GM21526 (cell line): ENCODE results near the gene SLC26A5.
"Not testable (repeated sequence)": the region's sequence is repeated elsewhere in the genome, so short reads cannot be mapped to it uniquely, and the experiment has no call there.

Experiments used
- ATAC-seq: cut with Tn5 transposase; IDR thresholded peaks from one replicate; pipeline ENCODE4 v1.9.1; 2021; ENCODE audit warnings: moderate library complexity; ENCODE audit not compliant: unreplicated experiment, low FRiP score

SLC26A5 gene, protein sequence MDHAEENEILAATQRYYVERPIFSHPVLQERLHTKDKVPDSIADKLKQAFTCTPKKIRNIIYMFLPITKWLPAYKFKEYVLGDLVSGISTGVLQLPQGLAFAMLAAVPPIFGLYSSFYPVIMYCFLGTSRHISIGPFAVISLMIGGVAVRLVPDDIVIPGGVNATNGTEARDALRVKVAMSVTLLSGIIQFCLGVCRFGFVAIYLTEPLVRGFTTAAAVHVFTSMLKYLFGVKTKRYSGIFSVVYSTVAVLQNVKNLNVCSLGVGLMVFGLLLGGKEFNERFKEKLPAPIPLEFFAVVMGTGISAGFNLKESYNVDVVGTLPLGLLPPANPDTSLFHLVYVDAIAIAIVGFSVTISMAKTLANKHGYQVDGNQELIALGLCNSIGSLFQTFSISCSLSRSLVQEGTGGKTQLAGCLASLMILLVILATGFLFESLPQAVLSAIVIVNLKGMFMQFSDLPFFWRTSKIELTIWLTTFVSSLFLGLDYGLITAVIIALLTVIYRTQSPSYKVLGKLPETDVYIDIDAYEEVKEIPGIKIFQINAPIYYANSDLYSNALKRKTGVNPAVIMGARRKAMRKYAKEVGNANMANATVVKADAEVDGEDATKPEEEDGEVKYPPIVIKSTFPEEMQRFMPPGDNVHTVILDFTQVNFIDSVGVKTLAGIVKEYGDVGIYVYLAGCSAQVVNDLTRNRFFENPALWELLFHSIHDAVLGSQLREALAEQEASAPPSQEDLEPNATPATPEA

DNA sequence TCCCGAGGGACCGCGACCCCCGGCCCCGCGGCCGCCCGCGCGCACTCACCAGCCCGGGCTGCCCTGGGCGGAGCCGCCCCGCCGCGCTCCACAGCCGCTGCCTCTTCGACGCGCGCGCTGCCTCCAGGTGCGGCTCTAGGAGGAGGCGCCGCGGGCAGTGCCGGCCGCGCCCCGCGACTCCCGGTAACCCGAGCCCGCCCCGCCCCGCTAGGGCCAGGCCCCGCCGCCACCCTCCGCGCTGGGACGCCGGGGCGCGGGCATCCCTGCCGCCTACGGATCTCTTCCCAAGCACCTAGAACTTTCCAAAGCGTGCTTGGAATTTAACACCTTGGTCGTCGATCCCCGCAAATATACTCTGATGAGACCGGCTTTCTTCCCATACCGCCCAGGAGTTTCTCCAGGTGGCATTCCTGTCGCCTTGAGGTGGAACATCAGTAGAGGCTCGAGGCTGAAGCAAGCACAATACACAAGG is at the start of gene SLC26A5:
Gene SLC26A5, minus strand, starts transcription at position 159 of the 472 bp plus-strand sequence. CDS start 24,693 bp downstream, outside the sequence.
- no peak for ATAC-seq

DNA sequence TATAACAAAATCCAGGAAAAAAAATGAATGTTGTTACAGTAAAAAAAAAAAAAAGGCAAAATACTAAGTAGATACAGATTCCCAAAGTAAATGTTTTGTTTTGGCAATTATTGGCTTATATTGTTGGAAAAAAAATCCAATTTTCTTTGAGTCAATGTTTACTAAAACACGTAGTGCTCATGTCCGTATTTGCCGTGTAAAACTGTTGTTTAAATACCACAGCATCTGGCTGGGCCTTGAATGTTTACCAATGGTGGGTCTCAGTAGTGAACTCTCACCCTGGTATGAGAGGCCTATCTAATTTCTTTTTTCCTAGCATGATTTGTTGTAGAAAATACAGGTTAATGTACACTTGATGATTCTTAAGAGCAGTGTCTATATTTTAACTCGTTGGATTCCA is 41.4 kb upstream of the SLC26A5 start:
- ATAC-seq = no peak

DNA sequence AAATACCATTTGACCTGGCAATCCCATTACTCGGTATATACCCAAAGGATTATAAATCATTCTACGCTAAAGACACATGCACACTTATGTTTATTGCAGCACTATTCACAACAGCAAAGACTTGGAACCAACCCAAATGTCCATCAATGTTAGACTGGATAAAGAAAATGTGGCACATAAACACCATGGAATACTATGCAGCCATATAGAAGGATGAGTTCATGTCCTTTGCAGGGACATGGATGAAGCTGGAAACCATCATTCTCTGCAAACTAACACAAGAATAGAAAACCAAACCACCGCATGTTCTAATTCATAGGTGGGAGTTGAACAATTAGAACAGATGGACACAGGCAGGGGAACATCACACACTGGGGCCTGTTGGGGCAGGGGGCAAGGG is 40.9 kb upstream of the SLC26A5 start:
- ATAC-seq = not testable (repeated sequence)

DNA sequence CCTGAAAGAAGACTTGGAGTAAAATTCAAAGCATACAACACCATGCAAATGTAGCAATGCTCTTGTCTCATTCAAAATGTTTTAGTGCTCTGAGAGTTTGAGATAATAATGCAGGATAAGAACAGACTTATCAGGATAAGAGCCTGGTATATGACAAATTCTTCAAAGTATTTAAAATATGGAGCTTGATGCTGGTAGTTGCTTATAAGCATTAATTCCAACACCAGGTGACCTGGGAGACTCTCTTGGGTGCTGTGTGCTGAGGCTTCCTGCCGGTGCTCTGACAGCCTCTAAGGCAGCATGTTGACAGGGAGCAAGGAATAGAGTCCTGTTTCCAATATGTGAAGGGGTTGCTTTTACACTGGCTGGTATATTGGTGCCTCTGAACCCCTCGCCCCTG is 34.8 kb upstream of the SLC26A5 start:
- no peak for ATAC-seq

DNA sequence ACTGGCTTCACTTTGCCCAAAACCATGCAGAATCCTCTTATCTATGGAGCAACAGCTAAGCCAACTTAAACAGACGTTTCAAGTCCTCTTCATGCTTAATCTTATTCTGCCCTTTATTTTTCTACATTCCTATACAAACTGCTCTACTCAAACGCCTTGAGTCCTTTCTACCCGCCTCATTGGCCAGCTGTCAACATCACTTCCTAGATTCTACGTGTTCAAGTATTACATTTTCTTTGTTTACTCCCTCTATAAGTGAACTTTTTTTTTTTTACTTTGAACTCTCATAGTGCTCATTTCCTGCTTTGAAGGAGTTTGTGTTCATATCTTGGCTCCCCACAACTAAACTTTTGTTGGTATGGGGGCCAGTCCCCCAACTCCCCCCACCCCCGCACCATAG is 28.9 kb upstream of the SLC26A5 start:
- ATAC-seq = no peak

DNA sequence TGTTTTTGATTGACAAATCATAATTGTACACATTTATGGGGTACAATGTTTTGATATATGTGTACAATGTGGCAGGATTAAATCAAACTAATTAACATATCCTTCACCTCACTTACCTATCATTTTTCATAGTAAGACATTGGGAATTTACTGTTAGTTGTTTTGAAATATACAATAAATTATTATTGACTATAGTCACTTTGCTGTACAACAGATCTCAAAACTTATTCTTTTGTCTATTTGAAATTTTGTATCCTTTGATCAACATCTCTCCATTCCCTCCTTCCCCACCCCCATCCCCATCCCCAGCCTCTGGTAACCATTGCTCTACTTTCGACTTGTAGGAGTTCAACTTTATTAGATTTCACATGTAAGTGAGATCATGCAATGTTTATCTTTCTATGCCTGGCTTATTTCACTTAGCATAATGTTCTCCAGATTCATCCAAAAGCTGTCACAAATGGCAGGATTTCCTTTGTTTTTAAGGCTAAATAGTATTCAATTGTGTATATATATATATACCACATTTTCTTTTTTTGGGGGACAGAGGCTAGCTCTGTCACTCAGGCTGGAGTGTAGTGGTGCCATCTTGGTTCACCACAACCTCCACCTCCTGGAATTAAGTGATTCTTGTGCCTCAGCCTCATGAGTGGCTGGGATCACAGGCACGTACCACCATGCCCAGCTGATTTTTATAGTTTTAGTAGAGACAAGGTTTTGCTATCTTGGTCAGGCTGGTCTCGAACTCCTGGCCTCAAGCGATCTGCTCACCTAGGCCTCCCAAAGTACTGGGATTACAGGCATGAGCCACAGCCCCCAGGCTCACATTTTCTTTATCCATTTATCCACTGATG is 23.3 kb upstream of the SLC26A5 start:
- ATAC-seq = no peak

DNA sequence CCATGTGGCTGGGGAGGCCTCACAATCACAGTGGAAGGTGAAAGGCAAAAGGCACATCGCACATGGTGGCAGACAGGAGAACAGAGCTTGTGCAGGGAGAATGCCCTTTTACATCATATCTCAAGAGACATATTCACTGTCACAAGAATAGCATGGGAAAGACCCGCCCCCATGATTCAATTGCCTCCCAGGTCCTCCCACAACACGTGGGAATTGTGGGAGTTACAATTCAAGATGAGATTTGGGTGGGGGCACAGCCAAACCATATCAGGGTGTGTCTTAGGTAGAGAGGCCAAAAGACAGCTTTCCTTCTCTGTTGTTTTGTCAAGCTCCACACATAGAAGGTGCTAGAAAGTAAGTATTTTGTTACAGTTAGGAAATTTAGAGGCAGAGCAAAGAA is 20.8 kb upstream of the SLC26A5 start:
- no peak for ATAC-seq

DNA sequence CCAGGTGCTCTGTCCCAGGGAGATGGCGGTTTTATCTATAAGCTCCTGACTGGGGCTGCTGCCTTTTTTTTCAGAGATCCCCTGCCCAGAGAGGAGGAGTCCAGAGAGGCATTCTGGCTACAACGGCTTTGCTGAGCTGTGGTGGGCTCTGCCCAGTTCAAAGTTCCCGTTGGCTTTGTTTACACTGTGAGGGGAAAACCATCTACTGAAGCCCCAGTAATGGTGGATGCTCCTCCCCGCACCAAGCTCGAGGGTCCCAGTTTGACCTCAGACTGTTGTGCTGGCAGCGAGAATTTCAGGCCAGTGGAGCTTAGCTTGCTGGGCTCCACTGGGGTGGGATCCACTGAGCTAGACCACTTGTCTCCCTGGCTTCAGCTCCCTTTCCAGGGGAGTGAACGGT is 16.4 kb upstream of the SLC26A5 start:
- no peak for ATAC-seq

DNA sequence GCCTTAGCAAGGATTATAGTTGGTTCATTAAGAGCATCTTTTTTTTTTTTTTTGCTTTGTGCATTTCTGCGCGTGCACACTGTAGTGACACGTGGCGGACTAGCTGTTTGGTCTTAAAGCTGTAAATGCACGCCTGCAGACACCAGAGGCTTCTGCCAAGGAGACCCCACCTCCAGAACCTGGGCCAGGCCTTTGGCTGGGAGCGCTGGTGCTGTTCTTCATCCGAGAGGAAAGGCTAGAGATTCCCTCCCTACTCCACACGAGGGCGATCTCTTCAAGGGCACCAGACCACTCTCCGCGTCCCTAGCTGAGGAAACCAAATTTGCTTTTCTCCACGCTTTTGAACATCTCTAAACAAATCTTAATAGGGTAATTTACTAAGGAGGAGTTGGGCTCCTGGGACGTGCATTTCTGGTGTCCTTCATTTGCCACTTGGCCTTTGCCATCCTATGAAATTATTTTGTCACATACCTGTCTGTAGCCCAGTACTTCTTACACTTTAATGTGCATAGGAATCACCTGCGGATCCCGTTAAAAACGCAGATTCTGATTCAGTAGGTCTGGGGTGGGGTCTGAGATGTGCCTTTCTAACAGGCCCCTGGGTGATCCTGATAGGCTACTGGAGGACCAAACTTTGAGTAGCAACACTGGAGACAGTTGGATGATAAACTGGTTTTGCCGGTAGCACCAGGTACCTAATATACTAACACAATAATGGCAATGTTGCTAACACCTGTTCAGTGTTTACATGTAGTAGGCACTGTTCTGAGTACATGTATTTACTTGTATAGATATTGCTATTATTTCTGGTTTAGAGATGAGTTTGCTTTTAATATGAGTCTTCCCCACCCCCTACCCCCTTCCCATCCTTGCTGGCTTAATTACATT is 1.3 kb upstream of the SLC26A5 start:
- peak; percentile 65 for ATAC-seq

DNA sequence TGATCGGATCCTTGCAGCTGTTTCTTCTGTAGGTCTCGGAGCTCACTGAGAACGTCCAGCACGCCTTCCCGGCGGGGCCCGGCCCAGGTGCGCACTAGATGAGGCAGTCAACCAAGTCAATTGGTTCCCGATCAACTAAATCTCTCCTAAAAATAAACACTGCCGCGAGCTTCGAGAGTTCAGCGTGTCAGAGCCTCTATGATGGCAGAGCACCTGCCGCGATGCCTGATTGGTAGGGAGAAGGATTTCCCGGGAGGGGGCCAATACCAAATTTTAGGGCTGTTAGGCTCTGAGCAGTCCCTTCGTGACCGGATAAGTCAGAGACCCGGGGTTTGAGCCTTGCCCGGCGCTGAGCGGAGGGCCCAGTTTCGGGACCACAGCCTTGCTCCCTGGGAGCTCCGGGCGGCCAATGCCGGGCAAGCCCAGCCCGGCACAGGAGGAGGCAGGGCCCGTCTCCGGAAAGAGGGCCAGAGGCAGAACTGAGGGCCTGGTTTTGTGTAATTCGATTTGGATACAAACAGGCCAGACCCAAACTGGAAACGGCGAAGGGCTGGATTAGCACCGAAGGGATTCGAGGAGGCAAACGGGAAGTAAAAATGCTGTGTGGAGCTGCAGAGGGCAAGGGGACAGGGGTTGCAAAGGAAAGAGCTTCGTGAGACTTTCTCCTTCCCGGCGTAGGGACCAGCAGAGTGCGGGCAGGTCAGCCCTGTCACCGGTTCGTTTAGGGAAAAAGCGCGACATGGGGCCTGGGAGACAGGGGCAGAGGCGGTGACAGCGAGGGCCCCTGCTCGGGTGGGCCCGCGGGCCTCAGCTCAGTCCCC is 569 bp downstream of the SLC26A5 start:
- ATAC-seq = no peak

DNA sequence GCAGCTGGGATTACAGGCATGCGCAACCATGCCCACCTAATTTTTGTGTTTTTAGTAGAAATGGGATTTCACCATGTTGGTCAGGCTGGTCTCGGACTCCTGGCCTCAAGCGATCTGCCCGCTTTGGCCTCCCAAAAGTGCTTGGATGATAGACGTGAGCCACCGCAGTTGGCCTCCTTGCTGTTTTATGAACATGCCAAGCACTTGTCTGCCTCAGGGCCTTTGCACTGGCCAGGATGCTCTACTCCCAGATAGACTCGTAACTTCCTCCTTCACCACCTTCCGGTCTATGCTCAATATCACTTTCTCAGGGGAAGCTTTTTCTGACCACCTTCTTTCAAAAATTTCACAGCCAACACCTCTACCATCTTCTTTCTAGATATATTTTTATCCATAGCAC is 6.3 kb downstream of the SLC26A5 start:
- no peak for ATAC-seq

DNA sequence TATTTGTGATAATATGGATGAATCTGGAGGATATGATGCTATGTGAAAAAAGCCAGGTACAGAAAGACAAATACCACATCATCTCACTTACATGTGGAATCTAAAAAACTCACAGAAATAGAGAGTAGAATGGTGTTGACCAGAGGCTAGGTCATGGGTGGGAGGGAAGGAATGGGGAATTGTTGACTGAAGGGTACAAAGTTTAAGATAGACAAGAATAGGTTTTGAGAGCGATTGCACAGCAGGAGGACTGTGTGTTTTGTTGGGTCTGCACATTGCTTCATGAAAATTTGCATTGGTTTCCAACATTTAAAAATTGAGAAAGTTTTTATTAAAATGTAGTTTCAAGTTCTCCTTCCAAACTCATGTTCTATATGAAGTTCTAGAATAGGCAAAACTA is 8.4 kb downstream of the SLC26A5 start:
- no peak for ATAC-seq

DNA sequence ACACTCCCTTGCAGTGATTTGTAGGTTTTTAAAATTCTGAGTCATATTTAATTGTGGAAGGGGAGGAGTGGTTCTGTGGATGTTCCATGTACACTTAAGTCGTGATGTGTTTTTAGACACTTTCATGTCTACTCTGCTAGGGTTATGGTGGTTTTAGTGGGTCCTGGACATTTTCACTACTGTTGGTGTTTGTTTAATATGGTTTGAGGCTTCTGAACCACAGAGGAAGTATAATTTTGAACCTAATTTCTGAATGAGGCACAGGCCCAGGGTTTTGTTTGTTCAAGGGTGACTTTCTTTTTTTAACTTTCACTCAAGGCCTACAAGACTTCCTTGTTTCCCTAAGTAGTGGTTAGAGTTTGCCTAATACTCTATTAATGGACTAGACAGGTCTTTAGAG is 13.3 kb downstream of the SLC26A5 start:
- ATAC-seq = no peak

DNA sequence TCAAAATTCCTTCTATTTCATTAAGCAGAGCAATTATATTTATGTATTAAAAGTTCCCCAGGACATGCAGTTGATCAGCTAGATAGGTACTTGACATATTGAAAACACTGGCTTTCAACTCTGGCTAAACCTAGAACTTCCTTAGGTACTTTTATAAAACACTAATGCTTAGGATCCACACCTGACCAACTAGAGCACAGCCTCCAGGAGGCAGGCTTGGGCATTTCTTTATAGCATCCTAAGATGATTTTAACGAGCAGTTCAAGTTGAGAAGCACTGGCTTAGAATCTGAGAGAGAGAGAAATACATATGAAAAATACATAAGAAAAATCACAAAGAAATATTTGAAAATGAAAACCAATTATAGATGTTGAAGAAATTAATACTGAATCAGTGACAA is 20.8 kb downstream of the SLC26A5 start:
- no peak for ATAC-seq

DNA sequence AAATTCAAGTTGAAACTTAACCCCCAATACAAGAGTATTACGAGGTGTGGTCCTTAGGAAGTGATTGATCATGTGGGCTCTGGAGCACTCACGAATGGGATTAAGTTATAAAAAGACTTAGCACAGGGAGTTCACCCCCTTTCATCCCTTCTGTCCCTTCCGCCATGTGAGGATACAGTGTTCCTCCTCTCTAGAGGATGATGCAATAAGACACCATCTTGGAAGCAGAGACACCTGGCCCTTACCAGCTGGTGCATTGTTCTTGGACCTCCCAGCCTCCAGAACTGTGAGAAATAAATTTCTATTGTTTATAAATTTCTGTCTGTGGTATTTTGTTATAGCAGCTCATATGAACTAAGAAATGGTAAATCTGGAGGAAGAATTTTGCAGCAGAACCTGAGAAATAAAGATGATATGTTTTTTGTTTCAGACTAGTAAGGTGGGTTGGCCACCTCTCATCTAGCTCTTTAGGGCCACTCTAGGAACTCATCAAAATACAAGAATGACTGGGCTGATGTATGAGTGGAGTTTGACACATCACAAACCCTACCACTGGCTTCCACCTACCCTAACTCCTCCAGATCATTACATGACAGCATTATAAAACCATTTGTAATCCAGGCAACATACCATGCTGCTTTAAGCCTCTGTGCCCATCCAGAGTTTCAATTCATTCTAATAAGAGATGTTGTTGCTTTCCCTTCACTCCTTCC is 22.4 kb downstream of the SLC26A5 start:
- ATAC-seq = no peak

DNA sequence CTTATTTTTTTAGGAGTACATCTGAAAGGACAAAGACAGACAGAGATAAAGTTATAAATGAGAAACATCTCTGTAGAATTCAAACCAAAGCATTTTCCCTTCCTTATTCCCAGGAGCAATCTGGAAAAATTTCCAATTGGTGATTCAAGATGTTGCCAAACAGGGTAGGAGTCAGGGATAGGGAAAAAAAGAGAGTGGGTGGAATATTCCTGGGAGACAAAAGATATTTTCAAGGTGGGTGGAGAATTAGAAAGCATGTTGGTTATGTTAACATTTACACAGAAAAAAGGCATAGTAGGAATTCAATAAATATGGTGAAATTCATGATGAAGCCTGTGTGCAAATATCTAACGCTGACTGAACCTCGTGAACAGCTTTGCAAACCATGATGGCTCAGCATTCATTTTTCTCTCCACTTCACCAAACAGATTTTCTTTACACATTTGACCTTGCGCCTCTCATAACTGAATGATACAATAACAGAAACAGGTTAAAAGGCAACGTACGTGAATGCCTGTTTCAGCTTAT is 25.1 kb downstream of the SLC26A5 start:
- ATAC-seq = no peak

DNA sequence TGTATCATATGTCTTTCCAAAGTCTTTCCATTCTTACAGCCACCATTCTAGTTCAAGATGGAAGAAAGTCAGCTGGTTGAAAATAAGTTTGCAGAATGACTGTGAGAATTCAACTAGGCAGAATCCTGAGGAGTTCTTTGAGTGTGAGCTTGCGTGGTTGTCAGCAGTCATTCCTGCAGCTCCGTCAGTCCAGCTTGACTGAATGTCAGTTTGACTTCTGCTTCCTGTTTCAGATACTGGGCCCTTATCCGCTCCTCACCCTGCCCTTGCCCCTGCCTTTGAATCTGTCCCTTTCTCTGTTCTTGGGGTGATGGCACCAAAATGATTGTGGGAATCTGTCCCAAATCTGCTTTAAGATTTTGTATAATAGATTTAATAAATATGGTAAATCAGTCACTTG is 27.8 kb downstream of the SLC26A5 start:
- no peak for ATAC-seq

DNA sequence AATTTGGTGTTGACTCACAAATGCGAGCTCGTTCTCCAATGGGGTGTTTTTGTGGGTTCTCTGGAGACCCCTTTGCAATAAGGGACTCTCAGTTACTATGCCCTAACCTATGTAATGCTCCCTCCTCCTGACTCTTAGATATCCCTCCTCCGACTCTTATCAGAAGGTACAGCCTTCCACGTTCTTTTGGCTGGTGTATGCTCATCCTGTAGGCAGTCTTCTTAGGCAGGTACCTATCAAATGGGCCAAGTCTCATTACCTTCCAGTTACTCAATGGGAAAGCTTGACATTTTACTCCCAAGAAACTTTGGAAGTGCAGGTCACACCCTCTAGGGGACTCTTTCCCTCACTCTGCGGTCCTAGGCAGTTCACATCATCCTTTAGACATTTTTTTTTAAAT is 32.6 kb downstream of the SLC26A5 start:
- no peak for ATAC-seq
